HS-27A (cell line): ENCODE results near the gene SPNS3.
A peak's percentile ranks its signal among the peaks of the same experiment; 100 is the strongest.

Experiments
- DNase-seq: peaks from one replicate; pipeline ENCODE4 v3.0.0-alpha.2; 2012; ENCODE audit warnings: low read depth, missing footprints

The SPNS3 gene

GRCh38 chr17:4488989-4489595 is 55.4 kb downstream of the SPNS3 start:
- no peak for DNase-seq

GRCh38 chr17:4490109-4490591 is 56.4 kb downstream of the SPNS3 start:
- no peak for DNase-seq

GRCh38 chr17:4490637-4491061 is 56.9 kb downstream of the SPNS3 start:
- DNase-seq: no peak

GRCh38 chr17:4492721-4493561 is 59.2 kb downstream of the SPNS3 start:
- DNase-seq: no peak

- DNase-seq: peak; percentile 45
Measured at GRCh38 chr17:4497101-4497824, 63.5 kb downstream of the SPNS3 start.

- DNase-seq: no peak
Measured at GRCh38 chr17:4498461-4499397, 65.0 kb downstream of the SPNS3 start, which contains the start of gene SPNS2. Gene SPNS2 (plus strand): TSS chr17:4498881. CDS start chr17:4499048, 167 bp downstream.

GRCh38 chr17:4499431-4500190 is 65.9 kb downstream of the SPNS3 start:
- DNase-seq: no peak

GRCh38 chr17:4500191-4500571 is 66.4 kb downstream of the SPNS3 start:
- no peak for DNase-seq

- no peak for DNase-seq
Measured at GRCh38 chr17:4501295-4501949, 67.7 kb downstream of the SPNS3 start.

GRCh38 chr17:4502466-4503154 is 68.9 kb downstream of the SPNS3 start:
- no peak for DNase-seq

- no peak for DNase-seq
Measured at GRCh38 chr17:4503283-4504025, 69.7 kb downstream of the SPNS3 start.

- DNase-seq: no peak
Measured at GRCh38 chr17:4504188-4504587, 70.4 kb downstream of the SPNS3 start.

- DNase-seq: no peak
Measured at GRCh38 chr17:4505187-4505586, 71.4 kb downstream of the SPNS3 start.

GRCh38 chr17:4506175-4506813 is 72.6 kb downstream of the SPNS3 start:
- DNase-seq: no peak

GRCh38 chr17:4506892-4507291 is 73.2 kb downstream of the SPNS3 start:
- no peak for DNase-seq

GRCh38 chr17:4507361-4508111 is 73.8 kb downstream of the SPNS3 start:
- no peak for DNase-seq

GRCh38 chr17:4508207-4508606 is 74.5 kb downstream of the SPNS3 start:
- DNase-seq: no peak

GRCh38 chr17:4509401-4509800 is 75.7 kb downstream of the SPNS3 start:
- DNase-seq: no peak
